H1 (cell line): Measurements from ENCODE around the gene DMXL1. TPM values are rescaled to one million over a fixed set of nuclear protein-coding genes. Genes with fewer than 3 reads are reported as not detected.
A peak's percentile ranks its signal among the peaks of the same experiment; 100 is the strongest.
"Not testable (repeated sequence)": the region's sequence is repeated elsewhere in the genome, so short reads cannot be mapped to it uniquely, and the experiment has no call there.

Source experiments
- CTCF ChIA-PET: fragments of 300-600 bp; sonication (Branson Sonifier 250); formaldehyde crosslinking; loops from one replicate; lab custom pipeline; 2021; ENCODE audit not compliant: partially characterized antibody; lab: Charles Lee
- POLR2A ChIA-PET: fragments of 300-600 bp; sonication (Branson Sonifier 250); formaldehyde crosslinking; loops from one replicate; lab custom pipeline; 2021; ENCODE audit warnings: inconsistent platforms; ENCODE audit not compliant: partially characterized antibody; lab: Charles Lee
- DNase-seq, 2 experiments: peaks; one replicate each; pipeline versions ENCODE4 v3.0.0 to v3.0.0-alpha.2; 2010 to 2022; ENCODE audit warnings: low spot score in 2 of 2, low read depth in 1 of 2, mixed read lengths in 1 of 2
- FAIRE-seq: peaks from 2 replicates; lab custom pipeline; 2011; peaks lifted over from hg19 to GRCh38; lab: Jason Lieb, UNC
- H2AFZ ChIP-seq: 2 replicates; pipeline ENCODE4 v1.8.1; 2012; ENCODE audit warnings: low read length, inconsistent platforms
- H2AK5ac ChIP-seq: 2 replicates; pipeline ENCODE4 v1.6.1; 2013; ENCODE audit warnings: low read depth, low read length
- H2BK120ac ChIP-seq: replicated peaks from 2 replicates; pipeline ENCODE3; 2013; ENCODE audit warnings: low read depth, low read length, inconsistent platforms
- H2BK12ac ChIP-seq: 2 replicates; pipeline ENCODE4 v1.6.1; 2013; ENCODE audit warnings: low read depth, low read length
- H2BK15ac ChIP-seq: 2 replicates; pipeline ENCODE4 v1.6.1; 2013; ENCODE audit warnings: low read length
- H2BK20ac ChIP-seq: 2 replicates; pipeline ENCODE4 v1.6.1; 2013; ENCODE audit warnings: low read length
- H2BK5ac ChIP-seq: 2 replicates; pipeline ENCODE4 v1.6.1; 2013; ENCODE audit warnings: low read depth, low read length
- H3K14ac ChIP-seq: 2 replicates; pipeline ENCODE4 v1.6.1; 2013; ENCODE audit warnings: inconsistent platforms; ENCODE audit not compliant: insufficient read length
- H3K18ac ChIP-seq: 2 replicates; pipeline ENCODE4 v1.6.1; 2013; ENCODE audit warnings: low read length; ENCODE audit errors: extremely low read depth
- H3K23ac ChIP-seq: 2 replicates; pipeline ENCODE4 v1.6.1; 2013; ENCODE audit warnings: inconsistent platforms; ENCODE audit not compliant: insufficient read length
- H3K23me2 ChIP-seq: 2 replicates; pipeline ENCODE4 v1.6.1; 2013; ENCODE audit warnings: low read depth, low read length
- H3K27ac ChIP-seq: 2 replicates; pipeline ENCODE4 v1.6.1; 2011; ENCODE audit warnings: low read depth, low read length, inconsistent platforms
- H3K27me3 ChIP-seq, 4 experiments: replicated peaks in 1 of 4; 1 replicate in 1 of 4; 2 replicates in 3 of 4; pipeline versions ENCODE4 v1.6.1 to v1.8.1; 2011 to 2013; ENCODE audit warnings: low read length in 3 of 4, mild to moderate bottlenecking in 3 of 4, inconsistent platforms in 2 of 4, mixed read lengths in 2 of 4, moderate library complexity in 1 of 4; ENCODE audit not compliant: control insufficient read depth in 3 of 4, insufficient read depth in 3 of 4; ENCODE audit errors: extremely low read depth in 1 of 4
- H3K36me3 ChIP-seq, 4 experiments: 2 replicates each; pipeline versions ENCODE4 v1.6.1 to v1.8.1; 2011 to 2013; ENCODE audit warnings: mild to moderate bottlenecking in 4 of 4, low read length in 3 of 4, moderate library complexity in 2 of 4, control low read depth in 1 of 4, inconsistent platforms in 1 of 4; ENCODE audit not compliant: insufficient read depth in 4 of 4, control insufficient read depth in 2 of 4
- H3K4ac ChIP-seq: replicated peaks from 2 replicates; pipeline ENCODE3; 2013; ENCODE audit warnings: low read length, low read depth, mixed read lengths, inconsistent platforms; ENCODE audit not compliant: insufficient read length
- H3K4me1 ChIP-seq, 4 experiments: replicated peaks in 1 of 4; 1 replicate in 1 of 4; 2 replicates in 3 of 4; pipeline versions ENCODE4 v1.6.1 to v1.8.1; 2011 to 2013; ENCODE audit warnings: low read length in 3 of 4, inconsistent platforms in 2 of 4, mixed read lengths in 1 of 4; ENCODE audit not compliant: insufficient read depth in 4 of 4, control insufficient read depth in 3 of 4
- H3K4me2 ChIP-seq, 2 experiments: 2 replicates each; pipeline versions ENCODE4 v1.6.1 to v1.8.1; 2011 to 2013; ENCODE audit warnings: low read depth in 2 of 2, low read length in 2 of 2, control low read depth in 1 of 2, inconsistent platforms in 1 of 2, mild to moderate bottlenecking in 1 of 2; ENCODE audit not compliant: insufficient read depth in 1 of 2
- H3K4me3 ChIP-seq, 4 experiments: fragments of 200-600, 300-600 bp in 1 of 4; sonication (generic), shearing (Covaris generic), sonication (Bioruptor Twin) in 1 of 4; 2 replicates each; pipeline versions ENCODE4 v1.5.1 to v1.8.1; 2011 to 2016; ENCODE audit warnings: low read length in 4 of 4, low read depth in 3 of 4, control low read depth in 2 of 4, inconsistent platforms in 2 of 4, mild to moderate bottlenecking in 2 of 4, mixed read lengths in 1 of 4, moderate library complexity in 1 of 4; ENCODE audit not compliant: insufficient read depth in 2 of 4; ENCODE audit errors: extremely low read depth in 1 of 4
- H3K56ac ChIP-seq: replicated peaks from 2 replicates; pipeline ENCODE3; 2013; ENCODE audit warnings: low read depth, mild to moderate bottlenecking, mixed read lengths, low read length, inconsistent platforms; ENCODE audit not compliant: insufficient read length
- H3K79me1 ChIP-seq: 2 replicates; pipeline ENCODE4 v1.6.1; 2013; ENCODE audit warnings: low read depth, low read length, control low read depth
- H3K79me2 ChIP-seq, 2 experiments: 2 replicates each; pipeline versions ENCODE4 v1.6.1 to v1.8.1; 2012 to 2013; ENCODE audit warnings: low read length in 2 of 2, mild to moderate bottlenecking in 2 of 2, inconsistent platforms in 1 of 2; ENCODE audit not compliant: insufficient read depth in 2 of 2, control insufficient read depth in 1 of 2
- H3K9ac ChIP-seq, 4 experiments: replicated peaks in 1 of 4; 1 replicate in 1 of 4; 2 replicates in 3 of 4; pipeline versions ENCODE4 v1.6.1 to v1.8.1; 2011 to 2013; ENCODE audit warnings: low read depth in 3 of 4, low read length in 3 of 4, control low read depth in 2 of 4, mild to moderate bottlenecking in 2 of 4, moderate library complexity in 2 of 4, inconsistent platforms in 1 of 4; ENCODE audit errors: extremely low read depth in 1 of 4
- H3K9me3 ChIP-seq, 2 experiments: 2 replicates each; pipeline versions ENCODE4 v1.6.1 to v1.8.1; 2012 to 2013; ENCODE audit warnings: mild to moderate bottlenecking in 2 of 2, moderate library complexity in 2 of 2, control low read depth in 1 of 2, inconsistent platforms in 1 of 2, low read depth in 1 of 2, low read length in 1 of 2, mixed read lengths in 1 of 2; ENCODE audit not compliant: insufficient read depth in 2 of 2
- H4K20me1 ChIP-seq, 2 experiments: replicated peaks in 1 of 2; 2 replicates each; pipeline versions ENCODE3 to v1.8.1; 2011 to 2013; ENCODE audit warnings: inconsistent platforms in 2 of 2, low read length in 2 of 2, mild to moderate bottlenecking in 1 of 2; ENCODE audit not compliant: insufficient read depth in 2 of 2, control insufficient read depth in 1 of 2
- H4K5ac ChIP-seq: 2 replicates; pipeline ENCODE4 v1.6.1; 2013; ENCODE audit warnings: low read length, low read depth, mixed read lengths, inconsistent platforms; ENCODE audit not compliant: insufficient read length
- H4K8ac ChIP-seq: 2 replicates; pipeline ENCODE4 v1.8.0; 2013; ENCODE audit warnings: mild to moderate bottlenecking, moderate library complexity, low read length, inconsistent platforms; ENCODE audit not compliant: insufficient read depth; ENCODE audit errors: extremely low read depth
- H4K91ac ChIP-seq: replicated peaks from 2 replicates; pipeline ENCODE3; 2013; ENCODE audit warnings: low read length, mixed read lengths, inconsistent platforms; ENCODE audit not compliant: insufficient read length
- MAFK ChIP-seq: IDR thresholded peaks from 2 replicates; pipeline ENCODE4 v1.6.1; 2012; ENCODE audit warnings: low read depth, mild to moderate bottlenecking, improper control_type of control experiment, low read length
- RAD21 ChIP-seq, 2 experiments: IDR thresholded peaks in 1 of 2; conservative IDR thresholded peaks in 1 of 2; 2 replicates each; pipeline ENCODE4 v1.6.1; 2011; ENCODE audit warnings: low read depth in 2 of 2, low read length in 2 of 2, improper control_type of control experiment in 1 of 2, inconsistent platforms in 1 of 2, mild to moderate bottlenecking in 1 of 2, moderate library complexity in 1 of 2
- SP2 ChIP-seq: IDR thresholded peaks from 2 replicates; pipeline ENCODE4 v1.6.1; 2012; ENCODE audit warnings: mild to moderate bottlenecking, low read length, inconsistent platforms
- ZNF274 ChIP-seq: IDR thresholded peaks from 2 replicates; pipeline ENCODE4 v1.7.0; 2012; ENCODE audit warnings: low read length, borderline replicate concordance; ENCODE audit errors: extremely low read depth
- WGBS, 2 experiments: shearing (Covaris generic) in 1 of 2; methylation state at CpG; one replicate each; pipeline versions ENCODE4 v1.1.6 to v1.1.7; 2013 to 2015; ENCODE audit warnings: low lambda C conversion rate in 2 of 2, mixed read lengths in 2 of 2, inconsistent platforms in 1 of 2, low coverage in 1 of 2, missing lambda C conversion rate in 1 of 2; ENCODE audit not compliant: insufficient replicate concordance in 2 of 2, insufficient coverage in 1 of 2, insufficient read length in 1 of 2; ENCODE audit errors: extremely low coverage in 1 of 2, missing lambda C conversion rate in 1 of 2; 5-methylcytosine and 5-hydroxymethylcytosine counted together
- polyA plus RNA-seq, 7 experiments: library from polyadenylated mRNA; depleted of rRNA in 3 of 7; stranded (reverse) in 5 of 7; unstranded in 2 of 7; fragments of >200 nt in 5 of 7; fragments of 200-250 nt in 2 of 7; gene quantifications; 1 replicate in 5 of 7; 2 replicates in 1 of 7; 4 replicates in 1 of 7; pipeline versions ENCODE4 v1.2.1 to v1.2.3, GENCODE V29; 2011 to 2013; ENCODE audit warnings: missing spikeins in 2 of 7, mixed read lengths in 2 of 7
- total RNA-seq: library from RNA; stranded (reverse); fragmentation: NEBNext Ultra II Directional; extraction: Animal tissue kit (Norgen Biotek cat#: 25700); gene quantifications from 2 replicates; pipeline ENCODE4 v1.2.1, GENCODE V29; 2021

Gene DMXL1
- total and polyA plus RNA-seq, 2 of the 8 experiments (the other 6 are each of a cell fraction or from before 2014, with no cell fraction given), result 10.1 to 43.9 TPM

DNA sequence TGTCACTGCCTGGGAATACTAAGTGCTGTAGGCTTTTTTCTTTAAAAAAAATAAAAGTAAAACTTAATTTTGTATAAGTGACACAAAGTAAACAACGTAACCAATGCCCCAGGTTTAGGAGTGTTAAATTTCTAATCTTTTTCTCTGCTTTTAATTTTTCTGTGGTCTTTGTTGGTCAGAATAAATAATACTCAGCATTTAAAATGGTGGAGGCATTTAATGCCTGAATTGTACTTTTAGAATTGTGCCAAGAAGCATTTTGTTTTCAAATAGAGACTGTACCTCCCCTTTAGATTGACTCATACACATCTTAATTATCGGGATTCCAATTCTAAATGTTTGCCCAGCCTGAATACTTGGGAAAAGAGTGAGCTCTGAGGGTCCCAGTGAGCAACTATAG, 1.6 kb downstream of the DMXL1 start (continued):
- TF ChIP-seq ZNF274 (no peak), MAFK (no peak), RAD21 (IDR thresholded peaks at IDR 0.05 in 1 of 2, conservative IDR thresholded peaks at IDR 0.05 in 1 of 2; ENCODE audit: low read depth in 2 of 2, low read length in 2 of 2) (no peak), SP2 (no peak)

DNA sequence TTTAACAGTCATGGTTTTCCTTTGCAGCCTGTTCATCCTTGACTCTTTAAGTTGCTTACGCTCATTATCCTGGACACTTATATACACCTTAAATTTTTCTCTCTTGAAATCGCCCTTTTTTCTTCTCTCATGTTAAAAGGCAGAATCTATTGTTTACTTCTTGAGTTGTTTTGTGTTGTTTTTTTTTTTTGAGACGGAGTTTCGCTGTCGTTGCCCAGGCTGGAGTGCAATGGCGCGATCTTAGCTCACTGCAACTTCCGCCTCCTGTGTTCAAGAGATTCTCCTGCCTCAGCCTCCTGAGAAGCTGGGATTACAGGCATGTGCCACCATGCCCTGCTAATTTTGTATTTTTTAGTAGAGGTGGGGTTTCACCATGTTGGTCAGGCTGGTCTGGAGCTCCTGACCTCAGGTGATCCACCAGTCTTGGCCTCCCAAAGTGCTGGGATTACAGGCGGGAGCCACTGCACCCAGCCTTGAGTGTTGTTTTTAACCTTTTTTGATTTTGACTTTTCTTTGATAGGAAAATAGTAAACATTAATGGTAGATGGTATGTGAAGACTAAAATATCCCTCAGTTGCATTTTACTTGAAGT, 3.0 kb downstream of the DMXL1 start:
- H3K9me3 ChIP-seq, H4K20me1 ChIP-seq, DNase-seq, H3K27ac ChIP-seq, H2BK15ac ChIP-seq, H3K18ac ChIP-seq, H4K91ac ChIP-seq, H2BK5ac ChIP-seq, H4K5ac ChIP-seq, H3K23ac ChIP-seq, H3K4me1 ChIP-seq, H3K14ac ChIP-seq, H2BK20ac ChIP-seq, H3K79me1 ChIP-seq, H2AK5ac ChIP-seq, H2AFZ ChIP-seq, H3K36me3 ChIP-seq, H3K56ac ChIP-seq, H3K23me2 ChIP-seq, FAIRE-seq, H2BK12ac ChIP-seq, H3K9ac ChIP-seq, H2BK120ac ChIP-seq, H4K8ac ChIP-seq, POLR2A ChIA-PET, H3K4ac ChIP-seq, H3K27me3 ChIP-seq: not testable (repeated sequence)
- Histone ChIP-seq H3K4me2 (peak overlapping the region in 1 of 2 experiments; percentile 89; a peak in 1 of 4 replicates), H3K79me2 (peaks cover 9 to 70% of the 10 kb centered on the region in 2 experiments), H3K4me3 (peak overlapping the region in 1 of 4 experiments; percentile 78; a peak in 1 of 8 replicates)
- CTCF ChIA-PET, result interaction anchor here (1.6 kb wide), 1 partner anchor 86 kb away, joined by 6 read pairs; the partner anchor contains the start of gene DTWD2
- WGBS, 2 experiments, result 87% methylated on average over 9 of the region's 9 CpGs; no CpG with 5 or more reads in 1 of the 2 experiments
